H1 (cell line): Measurements from ENCODE around the gene PSPN. TPM values are rescaled to one million over a fixed set of nuclear protein-coding genes. Genes with fewer than 3 reads are reported as not detected.

Source experiments
- CHD7 ChIP-seq: fragments of 300-600 bp; sonication (generic); IDR thresholded peaks from 2 replicates; pipeline ENCODE4 v1.7.1; 2012; ENCODE audit warnings: low read length, moderate library complexity, mild to moderate bottlenecking, inconsistent platforms; ENCODE audit not compliant: insufficient replicate concordance
- CREB1 ChIP-seq: IDR thresholded peaks from 2 replicates; pipeline ENCODE4 v1.6.1; 2012; ENCODE audit warnings: inconsistent platforms
- KDM5A ChIP-seq: fragments of 200-600 bp; IDR thresholded peaks from 2 replicates; pipeline ENCODE4 v1.7.1; 2012; ENCODE audit warnings: mild to moderate bottlenecking, low read length, inconsistent platforms, mixed read lengths
- RNF2 ChIP-seq: fragments of 200-900, 300-1000 bp; sonication (generic); IDR thresholded peaks from 2 replicates; pipeline ENCODE4 v1.7.1; 2016; ENCODE audit warnings: borderline replicate concordance, low read depth, mild to moderate bottlenecking, antibody characterized with exemption, low read length; ENCODE audit not compliant: poor library complexity, severe bottlenecking; ENCODE audit errors: missing control alignments
- SUZ12 ChIP-seq: fragments of 200-600 bp; sonication (generic); IDR thresholded peaks from 2 replicates; pipeline ENCODE4 v1.6.1; 2012; ENCODE audit warnings: mild to moderate bottlenecking, inconsistent platforms, low read length, moderate library complexity, mixed read lengths
- YY1 ChIP-seq: IDR thresholded peaks from 2 replicates; pipeline ENCODE4 v1.6.1; 2011; ENCODE audit warnings: low read depth, mild to moderate bottlenecking, low read length
- ZNF274 ChIP-seq: IDR thresholded peaks from 2 replicates; pipeline ENCODE4 v1.7.0; 2012; ENCODE audit warnings: low read length, borderline replicate concordance; ENCODE audit errors: extremely low read depth
- polyA plus RNA-seq, 7 experiments: library from polyadenylated mRNA; depleted of rRNA in 3 of 7; stranded (reverse) in 5 of 7; unstranded in 2 of 7; fragments of >200 nt in 5 of 7; fragments of 200-250 nt in 2 of 7; gene quantifications; 1 replicate in 5 of 7; 2 replicates in 1 of 7; 4 replicates in 1 of 7; pipeline versions ENCODE4 v1.2.1 to v1.2.3, GENCODE V29; 2011 to 2013; ENCODE audit warnings: missing spikeins in 2 of 7, mixed read lengths in 2 of 7
- total RNA-seq: library from RNA; stranded (reverse); fragmentation: NEBNext Ultra II Directional; extraction: Animal tissue kit (Norgen Biotek cat#: 25700); gene quantifications from 2 replicates; pipeline ENCODE4 v1.2.1, GENCODE V29; 2021

The PSPN gene
- total and polyA plus RNA-seq, 2 of the 8 experiments (the other 6 are each of a cell fraction or from before 2014, with no cell fraction given): 1.0 to 2.1 TPM

- TF ChIP-seq CHD7: no peak
- TF ChIP-seq ZNF274: no peak
- TF ChIP-seq RNF2: no peak
- TF ChIP-seq YY1: no peak
- no peak for TF ChIP-seq SUZ12
- TF ChIP-seq CREB1: no peak
- TF ChIP-seq KDM5A: no peak
These were observed 17.7 kb downstream of the PSPN start (continued) for GRCh38 chr19:6358003-6358402.
